Ovary (tissue), 9 donors: ENCODE data around the gene HDGFL2. TPM values are rescaled to one million over a fixed set of nuclear protein-coding genes. Genes with fewer than 3 reads are reported as not detected.

Experiments used
- DNase-seq, 5 donors: peaks; one replicate each; pipeline ENCODE4 v3.0.0-alpha.2; 2019 to 2020
- H3K27ac ChIP-seq, 2 donors: fragments of 200-600 bp; one replicate each; pipeline versions ENCODE4 v1.5.1 to v1.8.0; 2019 to 2022
- H3K27me3 ChIP-seq: fragments of 200-600 bp; one replicate; pipeline ENCODE4 v1.8.0; 2022
- H3K36me3 ChIP-seq: fragments of 200-600 bp; sonication (generic); one replicate; pipeline ENCODE4 v1.5.1; 2019
- H3K4me1 ChIP-seq: one replicate; pipeline ENCODE4 v1.8.1; 2013; ENCODE audit warnings: mild to moderate bottlenecking, moderate library complexity; ENCODE audit not compliant: insufficient read depth
- H3K4me3 ChIP-seq: fragments of 200-600 bp; sonication (generic); one replicate; pipeline ENCODE4 v1.5.1; 2017
- H3K9me3 ChIP-seq, 2 donors: fragments of 200-600 bp in 1 of 2; sonication (generic) in 1 of 2; one replicate each; pipeline versions ENCODE4 v1.5.1 to v1.8.1; 2013 to 2019; ENCODE audit warnings: mild to moderate bottlenecking in 1 of 2, moderate library complexity in 1 of 2
- CTCF ChIP-seq, 3 donors: fragments of 450-650 bp in 2 of 3; fragments of 200-600 bp in 1 of 3; IDR thresholded peaks; one replicate each; pipeline versions ENCODE4 v1.5.1 to v1.8.0; 2016 to 2022; ENCODE audit warnings: antibody characterized with exemption in 3 of 3, mild to moderate bottlenecking in 1 of 3
- EP300 ChIP-seq: sonication (generic); formaldehyde crosslinking; IDR thresholded peaks from one replicate; pipeline ENCODE4 v1.6.1; 2017; ENCODE audit warnings: antibody characterized with exemption
- POLR2A ChIP-seq: fragments of 450-650 bp; IDR thresholded peaks from one replicate; pipeline ENCODE4 v1.6.1; 2017; ENCODE audit warnings: antibody characterized with exemption, mild to moderate bottlenecking, moderate library complexity
- WGBS, 3 donors: extraction: QIAGEN DNeasy Blood & Tissue Kit in 1 of 3; methylation state at CpG; one replicate each; pipeline versions ENCODE4 v1.1.5 to v1.1.7; 2013 to 2017; 5-methylcytosine and 5-hydroxymethylcytosine counted together
- intact Hi-C, 4 donors: fragments of 100-400 bp; cut with DNase I; formaldehyde crosslinking; loops; one replicate each; pipeline versions ENCODE4 v1.11.0 to v1.15.1; 2022 to 2023
- polyA plus RNA-seq, 2 donors: library from polyadenylated mRNA; stranded (reverse); fragments of 200-250 nt in 1 of 2; fragments of 350-450 nt in 1 of 2; fragmentation: Illumina TruSeq in 1 of 2; extraction: RNeasy Lipid Tissue Mini Kit (QIAGEN cat#74804) in 1 of 2; gene quantifications; one replicate each; pipeline ENCODE4 v1.2.3, GENCODE V29; 2013 to 2014
- total RNA-seq, 7 donors: library from RNA; depleted of rRNA in 2 of 7; stranded (reverse); fragments of >200 nt in 2 of 7; fragmentation: NEBNext Ultra II Directional in 3 of 7; extraction: Animal tissue kit (Norgen Biotek cat#: 25700) in 3 of 7; gene quantifications; one replicate each; pipeline versions ENCODE4 v1.1.0 to v1.2.4, GENCODE V29; 2016 to 2023
- donor health status: DM: no; HTN: no; CAD: no; lungs with moderate emphysema.
- donor health status: DM: no; HTN: no; CAD: no.
- donor health status: Bipolar disorder and iron deficiency.
- donor health status: DM: yes; HTN: yes; CAD: no.
- donor health status: DM: no; HTN: no; CAD: no.
- donor health status: DM: yes; HTN: yes; CAD: no.

The HDGFL2 gene
- total and polyA plus RNA-seq, 9 donors = 28.5 to 77.2 (median 63.0) TPM

- H3K9me3 ChIP-seq = no peaks in the 10 kb centered on the region
- H3K27ac ChIP-seq = no peak overlapping the region
- no peaks in the 10 kb centered on the region for H3K27me3 ChIP-seq
- H3K4me1 ChIP-seq = peaks cover 16% of the 10 kb centered on the region
- no peak for TF ChIP-seq CTCF (IDR thresholded peaks at IDR 0.05)
- no peak for TF ChIP-seq EP300
- no peak for TF ChIP-seq POLR2A
- H3K36me3 ChIP-seq = no peaks in the 10 kb centered on the region
- intact Hi-C loops = no loop called here
- 63 to 70% (median 68%) methylated on average over 27 of the region's 27 CpGs for WGBS, 3 donors
- DNase-seq = peak in 1 of 5 donors; percentile 55
- no peak overlapping the region for H3K4me3 ChIP-seq
Measured at GRCh38 chr19:4537953-4538600, 66.0 kb downstream of the HDGFL2 start.

GRCh38 chr19:4538601-4538954, 66.5 kb downstream of the HDGFL2 start:
- H3K4me3 ChIP-seq = no peak overlapping the region
- intact Hi-C loops = no loop called here
- WGBS, 3 donors = 81 to 84% (median 81%) methylated on average over 13 of the region's 13 CpGs
- TF ChIP-seq POLR2A (no peak), EP300 (no peak), CTCF (IDR thresholded peaks at IDR 0.05) (no peak)
- H3K27me3 ChIP-seq = no peaks in the 10 kb centered on the region
- H3K27ac ChIP-seq = no peak overlapping the region
- H3K9me3 ChIP-seq = no peaks in the 10 kb centered on the region
- peaks cover 15% of the 10 kb centered on the region for H3K4me1 ChIP-seq
- no peaks in the 10 kb centered on the region for H3K36me3 ChIP-seq
- DNase-seq = no peak

GRCh38 chr19:4539169-4539692, 67.1 kb downstream of the HDGFL2 start:
- Histone ChIP-seq H3K27me3 (no peaks in the 10 kb centered on the region), H3K27ac (peak overlapping the region in 1 of 2 donors; percentile 46), H3K4me3 (no peak overlapping the region), H3K4me1 (peaks cover 12% of the 10 kb centered on the region), H3K36me3 (no peaks in the 10 kb centered on the region), H3K9me3 (no peaks in the 10 kb centered on the region)
- WGBS, 3 donors = 74 to 87% (median 80%) methylated on average over 3 of the region's 3 CpGs
- TF ChIP-seq POLR2A (no peak), CTCF (IDR thresholded peaks at IDR 0.05) (no peak), EP300 (no peak)
- DNase-seq = no peak
- intact Hi-C loops = no loop called here

- 43 to 53% (median 45%) methylated on average over 14 of the region's 14 CpGs for WGBS, 3 donors
- Histone ChIP-seq H3K36me3 (no peaks in the 10 kb centered on the region), H3K9me3 (no peaks in the 10 kb centered on the region), H3K27ac (peak within 1 kb of the TSS in 1 of 2 donors; percentile 59), H3K4me1 (peaks cover 10% of the 10 kb centered on the region), H3K4me3 (no peak within 1 kb of the TSS), H3K27me3 (no peaks in the 10 kb centered on the region)
- TF ChIP-seq CTCF (IDR thresholded peaks at IDR 0.05) (no peak), EP300 (peak; percentile 59)
- peak; percentile 47 to 86 (median 82) for DNase-seq
- intact Hi-C loops = no loop called here
Measured at GRCh38 chr19:4539693-4540581, 67.8 kb downstream of the HDGFL2 start, which contains the start of gene LRG1. Gene LRG1, minus strand, starts transcription at chr19:4540036. Its CDS starts 23 bp downstream, at chr19:4540013.
